ENCODE data around the gene LRMDA.
"Not testable (repeated sequence)": the region's sequence is repeated elsewhere in the genome, so short reads cannot be mapped to it uniquely, and the experiment has no call there.

Gene LRMDA

GRCh38 chr10:76553263-76554032, 1122.0 kb downstream of the LRMDA start:
- no peak for DNase-seq (ENCODE audit: low read depth in 1 of 2, low spot score in 1 of 2)

- no peak for DNase-seq (ENCODE audit: low read depth in 1 of 2, low spot score in 1 of 2)
Measured at GRCh38 chr10:76554033-76554408, 1122.6 kb downstream of the LRMDA start.

- DNase-seq (ENCODE audit: low read depth in 1 of 2, low spot score in 1 of 2), result no peak
Measured at GRCh38 chr10:76554478-76554877, 1123.1 kb downstream of the LRMDA start.

GRCh38 chr10:76555067-76555670, 1123.7 kb downstream of the LRMDA start:
- no peak for DNase-seq (ENCODE audit: low read depth in 1 of 2, low spot score in 1 of 2)

- DNase-seq (ENCODE audit: low read depth in 1 of 2, low spot score in 1 of 2), result no peak
Measured at GRCh38 chr10:76557366-76557765, 1125.9 kb downstream of the LRMDA start.

- no peak for DNase-seq (ENCODE audit: low read depth in 1 of 2, low spot score in 1 of 2)
Measured at GRCh38 chr10:76558586-76558985, 1127.2 kb downstream of the LRMDA start.

GRCh38 chr10:76558996-76559891, 1127.8 kb downstream of the LRMDA start:
- DNase-seq (ENCODE audit: low read depth in 1 of 2, low spot score in 1 of 2), result no peak

- no peak for DNase-seq (ENCODE audit: low read depth in 1 of 2, low spot score in 1 of 2)
Measured at GRCh38 chr10:76559892-76560220, 1128.4 kb downstream of the LRMDA start.

GRCh38 chr10:76560338-76560737, 1128.9 kb downstream of the LRMDA start:
- no peak for DNase-seq (ENCODE audit: low read depth in 1 of 2, low spot score in 1 of 2)

- no peak for DNase-seq (ENCODE audit: low read depth in 1 of 2, low spot score in 1 of 2)
Measured at GRCh38 chr10:76563286-76563685, 1131.9 kb downstream of the LRMDA start.

- no peak for DNase-seq (ENCODE audit: low read depth in 1 of 2, low spot score in 1 of 2)
Measured at GRCh38 chr10:76572021-76572420, 1140.6 kb downstream of the LRMDA start.

- no peak for DNase-seq (ENCODE audit: low read depth in 1 of 2, low spot score in 1 of 2)
Measured at GRCh38 chr10:76576276-76576962, 1145.0 kb downstream of the LRMDA start.

- no peak for DNase-seq (ENCODE audit: low read depth in 1 of 2, low spot score in 1 of 2)
Measured at GRCh38 chr10:76577455-76577854, 1146.0 kb downstream of the LRMDA start.

- no peak for DNase-seq (ENCODE audit: low read depth in 1 of 2, low spot score in 1 of 2)
Measured at GRCh38 chr10:76581506-76582256, 1150.3 kb downstream of the LRMDA start.

- DNase-seq (ENCODE audit: low read depth in 1 of 2, low spot score in 1 of 2), result no peak
Measured at GRCh38 chr10:76582531-76582930, 1151.1 kb downstream of the LRMDA start.

GRCh38 chr10:76583711-76584161, 1152.3 kb downstream of the LRMDA start:
- no peak for DNase-seq (ENCODE audit: low read depth in 1 of 2, low spot score in 1 of 2)

GRCh38 chr10:76584466-76584865, 1153.0 kb downstream of the LRMDA start:
- DNase-seq (ENCODE audit: low read depth in 1 of 2, low spot score in 1 of 2), result not testable (repeated sequence)

All from activated T-helper 1 cell treated with anti-CD3 and anti-CD28 coated beads, Interleukin-2, amount 50 U/mL, for 16 hours (primary cell).